ENCODE data around the gene TECTA.

Gene TECTA

DNA sequence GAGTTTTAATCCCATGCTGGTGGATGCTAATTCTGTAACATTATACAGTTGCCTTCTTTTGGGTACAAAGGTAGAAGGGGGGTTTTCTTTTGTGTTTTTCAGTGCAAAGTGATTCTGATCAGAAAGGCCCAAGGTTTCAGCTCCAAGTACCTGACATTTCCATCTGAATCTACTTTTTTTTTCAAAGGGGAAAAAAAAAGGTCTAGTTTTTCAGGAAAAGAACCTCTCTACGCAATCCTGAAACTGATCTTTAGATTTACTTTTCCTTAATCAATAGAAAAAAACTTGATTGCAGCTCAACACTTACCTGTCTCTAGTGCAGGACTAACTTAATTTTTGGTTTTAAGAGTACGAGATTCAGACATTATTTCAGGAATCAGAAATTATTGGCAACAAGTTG lies at the start of gene TECTA:
Gene TECTA (plus strand): TSS at position 301 of the 400 bp plus-strand sequence. CDS start 1,423 bp downstream, outside the sequence.
- DNase-seq (ENCODE audit: low read depth), result no peak

DNA sequence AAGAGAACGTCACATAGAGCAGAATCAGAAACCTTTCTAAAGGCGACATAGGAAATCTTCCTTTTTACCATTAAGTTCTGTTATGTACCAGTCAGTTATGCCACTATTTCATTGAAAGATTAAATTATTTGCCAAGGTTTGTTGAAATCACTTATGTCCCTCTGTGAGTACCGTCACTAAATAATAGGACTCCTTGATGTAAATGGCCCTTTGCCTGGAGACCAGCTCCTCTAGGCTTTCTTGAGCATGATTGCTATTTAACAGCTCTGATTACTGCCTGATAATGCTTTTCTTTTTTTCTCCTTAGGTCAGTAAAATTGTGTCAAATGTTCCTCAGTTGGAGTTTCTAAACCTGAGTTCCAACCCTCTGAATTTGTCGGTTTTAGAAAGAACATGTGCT lies 47.8 kb upstream of the TECTA start:
- DNase-seq (ENCODE audit: low read depth), result no peak

- DNase-seq (ENCODE audit: low read depth), result no peak
These were observed 46.8 kb upstream of the TECTA start for GRCh38 chr11:121054266-121054665.

DNA sequence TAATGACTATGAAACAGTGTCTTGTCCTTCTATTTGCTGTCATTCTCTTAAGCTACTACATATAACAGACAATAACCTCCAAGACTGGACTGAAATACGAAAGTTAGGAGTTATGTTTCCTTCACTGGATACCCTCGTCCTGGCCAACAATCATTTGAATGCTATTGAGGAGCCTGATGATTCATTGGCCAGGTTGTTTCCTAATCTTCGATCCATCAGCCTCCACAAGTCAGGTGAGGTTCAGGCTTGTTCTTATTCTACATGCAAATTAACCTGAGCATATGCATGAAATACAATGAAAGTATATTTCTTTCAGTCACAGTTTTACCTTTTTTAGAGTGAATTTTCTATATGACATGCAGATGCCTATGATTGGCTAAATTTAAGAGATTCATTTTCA lies 46.0 kb upstream of the TECTA start:
- no peak for DNase-seq (ENCODE audit: low read depth)

DNA sequence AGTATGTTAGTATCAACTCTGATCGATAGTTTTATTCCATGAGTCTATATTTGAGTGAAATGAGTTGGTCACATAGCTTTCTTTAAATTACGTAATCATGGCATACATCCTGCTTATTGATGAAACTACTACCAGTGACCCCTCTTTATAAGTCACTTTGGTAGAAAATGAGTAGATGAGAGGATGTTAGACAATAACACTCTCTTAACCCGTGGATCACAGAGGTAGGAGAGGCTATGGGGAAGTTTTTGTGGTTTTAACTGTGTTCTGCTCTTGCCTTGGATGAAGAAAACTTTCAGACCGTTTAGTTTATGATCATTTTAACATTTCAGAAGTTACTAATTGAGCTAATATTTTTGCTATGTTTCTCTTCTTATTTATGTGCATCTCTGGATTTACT lies 43.1 kb upstream of the TECTA start:
- no peak for DNase-seq (ENCODE audit: low read depth)

DNA sequence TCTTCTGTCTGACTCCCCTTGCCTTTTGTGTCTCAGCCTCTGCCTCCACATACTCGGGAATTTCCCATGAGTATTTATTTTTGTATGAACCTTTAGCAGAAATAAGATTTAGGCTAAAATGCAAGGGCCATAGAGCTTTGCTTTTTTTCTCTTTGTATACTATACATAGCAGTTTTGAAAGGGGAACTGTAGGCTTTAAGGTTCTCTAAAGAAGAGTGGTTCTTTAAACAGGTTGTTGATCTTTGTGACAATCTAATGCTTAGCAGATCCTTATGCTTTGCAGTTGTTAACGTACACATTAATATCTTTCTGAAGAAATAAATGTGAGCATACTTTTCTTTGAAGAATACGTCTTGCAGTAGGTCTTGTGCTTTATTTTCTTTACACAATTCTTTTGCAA lies 42.1 kb upstream of the TECTA start:
- no peak for DNase-seq (ENCODE audit: low read depth)

- no peak for DNase-seq (ENCODE audit: low read depth)
These were observed 41.4 kb upstream of the TECTA start for GRCh38 chr11:121059605-121060004.

DNA sequence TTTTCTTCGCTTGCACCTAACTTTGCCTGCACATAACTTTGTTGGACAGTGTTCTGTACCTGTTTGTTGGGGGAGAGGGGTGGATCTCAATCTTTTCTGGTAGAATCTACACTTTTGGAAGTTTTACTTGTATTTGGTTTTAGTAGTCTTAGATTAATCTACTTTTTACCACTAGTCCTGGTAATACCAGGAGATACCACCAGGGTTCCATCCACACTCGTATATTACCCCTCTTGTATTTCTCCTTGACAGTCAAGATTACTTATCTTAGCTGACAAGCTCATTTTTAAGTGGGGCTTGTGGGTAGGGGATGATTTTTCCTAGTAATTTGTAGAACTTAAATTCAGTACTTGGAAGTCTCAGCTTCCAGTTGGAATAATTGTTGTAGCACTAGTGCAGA lies 37.3 kb upstream of the TECTA start:
- no peak for DNase-seq (ENCODE audit: low read depth)

DNA sequence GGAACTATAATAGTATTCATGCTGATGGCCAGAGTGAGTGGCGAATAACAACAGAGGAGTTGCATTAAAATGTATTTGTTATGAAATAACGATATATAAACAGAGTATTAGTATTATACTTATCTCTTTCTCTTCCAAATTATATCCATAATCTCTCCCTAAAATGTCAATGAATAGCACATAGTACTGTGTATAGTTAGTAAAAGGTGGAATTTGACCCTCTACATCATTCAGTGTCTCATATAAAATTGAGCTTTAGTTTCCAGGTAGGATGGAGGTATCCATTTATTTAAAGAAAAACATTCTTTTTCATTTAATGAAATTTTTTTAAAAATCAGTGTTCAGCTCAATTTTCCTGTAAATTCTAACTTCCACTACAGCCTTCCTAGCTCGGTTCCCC lies 34.4 kb upstream of the TECTA start:
- DNase-seq (ENCODE audit: low read depth), result no peak

DNA sequence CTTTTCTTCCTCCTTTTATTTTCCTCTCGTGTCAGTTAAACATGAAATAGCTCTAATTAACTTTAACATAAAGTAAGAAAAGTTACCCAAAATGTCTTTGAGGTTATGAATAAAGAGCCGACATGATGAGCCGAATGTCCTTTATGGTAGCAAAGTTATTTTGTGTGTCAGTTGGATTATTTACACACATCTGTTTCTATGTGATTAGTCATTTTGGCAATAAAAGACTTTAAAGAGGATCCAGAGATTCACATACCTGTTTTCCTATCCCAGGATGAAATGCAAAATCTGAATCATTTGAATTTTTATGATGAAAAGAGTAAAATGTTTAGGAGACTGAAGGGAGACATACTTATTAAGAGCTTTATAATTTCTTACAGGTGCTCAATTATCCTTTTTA lies 34.0 kb upstream of the TECTA start:
- DNase-seq (ENCODE audit: low read depth), result no peak

- DNase-seq (ENCODE audit: low read depth), result no peak
These were observed 33.6 kb upstream of the TECTA start for GRCh38 chr11:121067453-121067852.

DNA sequence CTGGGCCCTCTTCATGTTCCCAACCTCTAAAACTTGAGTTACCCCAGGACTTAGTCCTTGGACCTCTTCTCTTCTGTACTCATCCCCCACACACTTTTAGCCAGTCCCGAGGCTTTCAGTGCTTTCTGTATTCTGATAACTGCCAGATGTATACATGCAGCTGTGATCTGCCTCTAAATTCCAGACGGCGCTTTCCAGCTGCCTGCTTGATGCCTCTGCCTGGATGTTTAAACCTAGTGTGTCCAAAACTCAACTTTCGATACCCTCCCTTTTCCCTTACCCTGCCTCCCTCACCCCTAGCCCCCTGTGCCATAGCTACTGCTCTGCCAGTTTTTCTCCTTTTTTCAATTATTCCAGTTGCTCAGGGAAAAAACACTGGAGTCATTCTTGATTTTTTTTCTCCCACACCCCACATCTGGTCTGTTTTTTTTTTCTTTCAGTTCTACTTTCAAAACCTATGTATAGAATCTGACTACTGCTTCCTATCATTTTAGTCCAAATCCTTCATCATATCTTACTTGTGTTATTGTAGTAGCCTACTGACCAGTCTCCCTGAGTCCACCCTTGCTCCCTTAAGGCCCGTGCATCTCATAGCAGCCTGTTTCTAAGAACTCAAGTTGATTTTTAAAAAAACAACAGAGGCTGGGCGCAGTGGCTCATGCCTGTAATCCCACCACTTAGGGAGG lies 32.9 kb upstream of the TECTA start:
- no peak for DNase-seq (ENCODE audit: low read depth)

GRCh38 chr11:121068787-121069186 lies 32.3 kb upstream of the TECTA start:
- DNase-seq (ENCODE audit: low read depth), result no peak

DNA sequence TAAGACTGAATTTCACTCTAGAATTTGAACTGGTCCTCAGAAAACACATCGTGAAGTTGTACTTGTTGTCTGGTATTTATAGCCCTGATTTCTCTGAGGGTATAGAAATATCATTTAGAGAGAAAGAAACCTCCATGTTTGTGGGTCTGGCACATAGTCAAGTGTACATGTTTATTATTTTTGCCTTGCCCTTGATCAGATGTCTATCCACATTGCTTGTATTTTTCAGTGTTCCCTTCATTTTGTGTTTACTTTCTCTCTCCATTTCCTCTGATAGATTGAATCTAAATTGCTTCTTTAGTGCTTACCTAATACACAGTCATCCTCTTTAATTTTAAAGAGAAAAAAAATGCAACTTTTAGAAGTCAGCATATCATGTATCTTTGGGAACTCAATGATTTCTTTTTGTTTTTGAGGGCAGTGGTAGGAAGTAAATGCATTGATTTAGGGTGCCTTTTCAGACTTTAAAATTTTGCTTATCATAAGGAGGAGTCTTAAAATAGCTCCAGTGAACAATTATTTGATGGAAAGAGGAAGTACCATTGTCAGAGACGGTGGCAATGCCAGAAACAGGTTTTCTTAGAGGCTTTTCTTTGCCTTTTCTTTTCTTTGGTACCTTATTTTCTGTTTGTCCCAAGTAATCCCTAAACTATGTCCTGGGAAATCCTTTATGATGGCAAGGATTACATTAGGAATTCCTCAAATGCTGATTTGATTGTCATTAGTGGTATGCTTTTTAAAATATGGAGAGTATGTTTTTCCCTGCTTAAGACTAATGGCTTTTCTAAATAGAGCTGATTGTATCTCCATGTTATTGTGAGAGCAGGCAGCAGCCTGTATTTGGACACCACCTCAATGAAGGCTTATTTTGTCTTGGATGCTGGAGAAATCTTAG lies 29.8 kb upstream of the TECTA start:
- DNase-seq (ENCODE audit: low read depth), result no peak

DNA sequence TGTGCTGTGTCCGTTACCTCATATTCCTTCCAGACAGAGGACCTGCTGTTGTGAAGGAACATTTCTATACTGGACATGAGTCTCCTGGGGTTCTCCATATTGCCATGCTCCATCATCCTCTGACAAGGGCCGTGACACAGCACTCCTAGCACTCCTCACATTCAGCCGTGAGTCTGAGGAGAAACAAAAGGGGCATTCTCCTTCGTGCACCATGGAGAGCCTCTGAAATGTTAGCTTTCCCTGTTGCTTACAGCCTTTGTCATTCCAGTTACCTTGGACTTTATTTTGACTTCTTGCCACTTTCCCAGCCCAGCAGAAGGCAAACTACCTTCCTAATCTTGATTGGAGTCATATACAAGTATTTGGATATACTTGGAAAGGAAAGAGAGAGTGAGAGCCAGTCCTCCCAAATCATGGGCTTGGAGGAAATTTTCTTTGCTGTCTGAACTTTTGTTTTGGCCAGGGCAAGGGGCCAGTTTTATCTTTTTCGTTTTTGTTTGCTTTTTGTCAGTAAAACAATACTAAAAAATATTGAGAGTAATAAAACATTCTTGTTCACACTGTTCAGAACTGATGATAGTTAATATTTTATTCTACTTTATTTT lies 29.1 kb upstream of the TECTA start:
- DNase-seq (ENCODE audit: low read depth), result no peak

- no peak for DNase-seq (ENCODE audit: low read depth)
These were observed 19.7 kb upstream of the TECTA start for GRCh38 chr11:121081321-121081720.

GRCh38 chr11:121082219-121082618 lies 18.8 kb upstream of the TECTA start:
- DNase-seq (ENCODE audit: low read depth), result no peak

DNA sequence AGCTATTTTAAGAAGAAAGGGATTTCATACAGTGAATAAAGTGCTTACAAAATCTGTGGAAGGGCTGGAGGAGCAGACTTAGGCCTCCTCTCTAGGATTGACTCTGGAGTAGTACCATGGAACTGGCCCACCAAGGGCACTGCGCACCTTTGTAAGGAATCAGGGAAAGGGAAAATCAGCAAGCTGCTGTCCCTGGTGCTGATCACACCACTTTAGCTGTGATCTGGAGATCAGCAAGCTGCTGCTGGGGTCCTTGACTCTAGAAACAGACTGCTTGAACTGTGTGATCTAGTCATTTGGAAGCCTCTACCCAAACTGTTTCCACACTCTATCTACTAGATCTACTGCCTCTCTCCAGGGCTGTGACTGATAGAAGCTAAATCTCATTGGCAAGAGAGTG lies 18.4 kb upstream of the TECTA start:
- DNase-seq (ENCODE audit: low read depth), result peak; percentile 22

GRCh38 chr11:121086866-121087265 lies 14.2 kb upstream of the TECTA start:
- DNase-seq (ENCODE audit: low read depth), result peak; percentile 39

GRCh38 chr11:121089566-121089965 lies 11.5 kb upstream of the TECTA start:
- no peak for DNase-seq (ENCODE audit: low read depth)

DNA sequence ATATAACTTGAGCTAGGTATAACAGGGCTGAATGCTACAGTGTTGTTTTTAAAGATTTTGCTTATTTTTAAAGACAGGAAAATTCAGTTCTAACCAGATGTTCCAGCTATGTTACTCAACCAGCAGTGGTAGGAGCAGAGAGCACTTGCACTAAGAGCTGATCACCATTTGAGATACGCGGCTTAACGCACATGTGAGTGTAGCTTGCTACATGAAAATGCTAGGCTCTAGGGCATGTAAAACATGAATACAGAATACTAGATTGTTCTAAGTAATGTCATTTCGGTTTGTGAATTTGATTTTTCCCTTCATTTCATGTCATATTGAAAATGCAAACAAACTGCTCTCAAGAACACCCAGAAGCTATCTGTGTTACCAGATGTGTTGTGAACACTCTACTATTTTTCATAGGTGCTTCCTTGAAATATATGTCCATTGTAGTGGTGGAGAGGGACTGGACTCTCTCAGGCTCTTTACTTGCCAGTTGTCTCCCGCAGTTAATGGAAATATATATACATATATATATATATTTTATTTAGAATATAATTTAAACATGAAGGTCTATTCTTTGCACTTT lies 10.8 kb upstream of the TECTA start:
- DNase-seq (ENCODE audit: low read depth), result no peak

DNA sequence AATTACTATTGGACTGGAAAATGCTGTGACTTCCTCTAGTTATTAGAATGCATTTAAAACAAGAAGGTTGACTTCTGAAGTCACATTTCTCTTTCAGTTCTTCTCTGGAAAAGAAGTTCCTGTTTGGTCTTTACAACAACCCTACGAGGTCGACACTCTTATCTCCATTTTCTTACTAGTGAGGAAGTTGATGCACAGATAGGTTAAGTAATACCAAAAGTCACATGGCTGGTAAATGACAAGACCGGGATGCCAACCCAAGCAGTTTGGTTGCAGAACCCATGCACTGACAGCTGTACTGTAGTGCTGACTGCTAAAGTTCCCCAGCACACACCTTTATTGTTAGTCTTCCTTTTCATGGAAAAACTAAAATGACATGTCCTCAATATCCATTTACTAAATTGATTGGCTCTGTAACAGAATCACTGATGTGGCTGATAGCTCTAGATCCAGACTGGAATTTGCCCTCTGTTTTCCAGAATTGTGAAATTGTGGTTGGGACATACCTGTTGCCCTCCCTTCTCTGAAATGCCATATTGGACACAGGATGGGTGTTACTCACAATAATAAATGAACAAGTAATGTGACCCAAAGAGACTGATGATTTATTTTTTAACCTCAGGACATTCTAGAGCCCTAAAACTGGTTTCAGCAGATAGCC lies 9.4 kb upstream of the TECTA start:
- no peak for DNase-seq (ENCODE audit: low read depth)
